CD4-positive, alpha-beta memory T cell (primary cell): ENCODE results near the gene TIMM44. TPM values are rescaled to one million over a fixed set of nuclear protein-coding genes. Genes with fewer than 3 reads are reported as not detected.

Source experiments
- CTCF ChIA-PET: fragments of 350-600 bp; sonication (Branson Sonifier 250); formaldehyde crosslinking; loops from one replicate; lab custom pipeline; 2021; ENCODE audit warnings: inconsistent platforms; ENCODE audit not compliant: partially characterized antibody; lab: Charles Lee
- POLR2A ChIA-PET: fragments of 350-600 bp; sonication (Branson Sonifier 250); formaldehyde crosslinking; loops from one replicate; lab custom pipeline; 2021; ENCODE audit not compliant: partially characterized antibody; lab: Charles Lee
- DNase-seq, 5 donors: peaks; one replicate each; pipeline versions ENCODE4 v3.0.0 to v3.0.0-alpha.2; 2020 to 2022; ENCODE audit warnings: mixed read lengths in 1 of 5
- H3K27ac ChIP-seq: one replicate; pipeline ENCODE4 v1.7.0; 2013; ENCODE audit warnings: low read depth, low read length
- H3K27me3 ChIP-seq: 2 replicates; pipeline ENCODE4 v1.7.0; 2013; ENCODE audit warnings: mild to moderate bottlenecking, low read length, moderate library complexity; ENCODE audit not compliant: insufficient read depth
- H3K36me3 ChIP-seq: 2 replicates; pipeline ENCODE4 v1.7.0; 2013; ENCODE audit warnings: mild to moderate bottlenecking, low read length, moderate library complexity; ENCODE audit not compliant: insufficient read depth
- H3K4me1 ChIP-seq: 2 replicates; pipeline ENCODE4 v1.7.0; 2013; ENCODE audit warnings: mild to moderate bottlenecking, low read length, moderate library complexity; ENCODE audit not compliant: insufficient read depth
- H3K4me3 ChIP-seq, 2 donors: one replicate each; pipeline ENCODE4 v1.7.0; 2013; ENCODE audit warnings: low read length in 2 of 2, mild to moderate bottlenecking in 1 of 2
- H3K9me3 ChIP-seq, 2 donors: one replicate each; pipeline ENCODE4 v1.7.0; 2013; ENCODE audit warnings: low read length in 2 of 2, control low read depth in 1 of 2; ENCODE audit not compliant: control insufficient read depth in 1 of 2
- H3K27ac Mint-ChIP-seq, 7 donors: one replicate each; pipeline ENCODE4 v1.8.0; 2020 to 2021; ENCODE audit warnings: mixed read lengths in 7 of 7, mild to moderate bottlenecking in 6 of 7, inconsistent platforms in 3 of 7, moderate library complexity in 3 of 7
- H3K27me3 Mint-ChIP-seq, 2 donors: one replicate each; pipeline ENCODE4 v1.8.0; 2020 to 2021; ENCODE audit warnings: mixed read lengths in 2 of 2
- H3K36me3 Mint-ChIP-seq, 2 donors: one replicate each; pipeline ENCODE4 v1.8.0; 2020 to 2021; ENCODE audit warnings: mixed read lengths in 2 of 2, inconsistent platforms in 1 of 2, mild to moderate bottlenecking in 1 of 2
- H3K4me1 Mint-ChIP-seq, 4 donors: one replicate each; pipeline ENCODE4 v1.8.0; 2020 to 2021; ENCODE audit warnings: mixed read lengths in 4 of 4, mild to moderate bottlenecking in 1 of 4
- H3K4me3 Mint-ChIP-seq, 8 donors: one replicate each; pipeline ENCODE4 v1.8.0; 2020 to 2021; ENCODE audit warnings: mixed read lengths in 8 of 8, mild to moderate bottlenecking in 7 of 8, moderate library complexity in 6 of 8, inconsistent platforms in 3 of 8
- H3K9me3 Mint-ChIP-seq, 8 donors: one replicate each; pipeline ENCODE4 v1.8.0; 2020 to 2021; ENCODE audit warnings: mixed read lengths in 8 of 8, mild to moderate bottlenecking in 5 of 8, inconsistent platforms in 3 of 8, moderate library complexity in 1 of 8
- intact Hi-C: fragments of 100-400 bp; cut with micrococcal nuclease; formaldehyde crosslinking; loops from one replicate; pipeline ENCODE4 v1.15.1; 2023
- polyA plus RNA-seq, 2 donors: library from polyadenylated mRNA; unstranded; fragments of 300-500 nt; fragmentation: Illumina TruSeq; gene quantifications; one replicate each; pipeline ENCODE4 v1.2.3, GENCODE V29; 2021
- total RNA-seq, 2 experiments: library from RNA; stranded (reverse); gene quantifications; one replicate each; pipeline ENCODE4 v1.2.3, GENCODE V29; 2021

The TIMM44 gene
- total and polyA plus RNA-seq, 4 experiments from 2014 or later = 11.6 to 71.9 (median 43.5) TPM

DNA sequence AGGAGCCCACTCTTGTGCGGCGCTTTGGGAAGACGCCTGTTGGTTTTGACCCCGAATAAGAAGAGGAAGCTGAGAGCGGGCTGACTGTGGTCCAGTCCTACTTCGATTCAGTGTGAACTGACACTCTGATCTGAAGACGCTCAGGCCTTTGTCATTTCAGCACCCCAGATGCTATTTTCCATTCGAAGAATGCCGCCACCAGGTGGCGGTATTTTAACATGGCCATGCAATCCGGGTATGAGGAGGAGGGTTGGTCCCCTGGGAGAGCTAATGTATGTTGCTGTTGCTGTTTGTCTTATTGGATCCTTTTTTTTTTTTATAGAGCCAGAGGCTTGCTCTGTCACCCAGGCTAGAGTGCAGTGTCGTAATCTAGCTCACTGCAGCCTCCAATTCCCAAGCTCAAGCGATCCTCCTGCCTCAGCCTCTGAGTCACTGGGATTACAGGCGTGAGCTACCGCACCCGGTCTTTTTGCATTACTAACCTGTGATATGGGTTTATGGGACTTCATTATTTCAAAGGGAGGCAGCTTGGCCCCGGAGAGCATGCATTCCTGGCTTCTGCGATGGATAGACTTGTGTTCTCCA lies 803 bp upstream of the TIMM44 start:
- peaks cover 9% of the 10 kb centered on the region for H3K36me3 ChIP-seq
- no peaks in the 10 kb centered on the region for H3K27me3 ChIP-seq
- H3K4me3 ChIP-seq = peak overlapping the region; percentile 19 to 71
- Mint-ChIP-seq H3K27ac (peak overlapping the region; percentile 88 to 98 (median 97)), H3K36me3 (peaks cover 6 to 9% of the 10 kb centered on the region in 2 donors), H3K27me3 (no peaks in the 10 kb centered on the region), H3K4me3 (peak overlapping the region; percentile 86 to 94 (median 92)), H3K4me1 (peaks cover 8 to 41% (median 24%) of the 10 kb centered on the region in 4 donors), H3K9me3 (no peaks in the 10 kb centered on the region)
- intact Hi-C loops = loop anchor here (1.0 to 10.0 kb wide), 3 partner anchors 58 to 309 kb away; no protein-coding TSS in a partner anchor
- DNase-seq = peak; percentile 81 to 88 (median 82)
- H3K27ac ChIP-seq = peak overlapping the region; percentile 92
- POLR2A ChIA-PET = interaction anchor here (1.0 to 3.4 kb wide), 24 partner anchors 8 to 1520 kb away, joined by 3 to 53 read pairs (median 6); partner anchors contain the start of genes ARHGEF18, CERS4, CTXN1 and ELAVL1
- H3K9me3 ChIP-seq = no peaks in the 10 kb centered on the region
- H3K4me1 ChIP-seq = peaks cover 16% of the 10 kb centered on the region
- CTCF ChIA-PET = interaction anchor here (0.6 to 6.5 kb wide), 25 partner anchors 8 to 469 kb away, joined by 3 to 66 read pairs (median 5); partner anchors contain the start of genes MAP2K7, MARCHF2 and SNAPC2

DNA sequence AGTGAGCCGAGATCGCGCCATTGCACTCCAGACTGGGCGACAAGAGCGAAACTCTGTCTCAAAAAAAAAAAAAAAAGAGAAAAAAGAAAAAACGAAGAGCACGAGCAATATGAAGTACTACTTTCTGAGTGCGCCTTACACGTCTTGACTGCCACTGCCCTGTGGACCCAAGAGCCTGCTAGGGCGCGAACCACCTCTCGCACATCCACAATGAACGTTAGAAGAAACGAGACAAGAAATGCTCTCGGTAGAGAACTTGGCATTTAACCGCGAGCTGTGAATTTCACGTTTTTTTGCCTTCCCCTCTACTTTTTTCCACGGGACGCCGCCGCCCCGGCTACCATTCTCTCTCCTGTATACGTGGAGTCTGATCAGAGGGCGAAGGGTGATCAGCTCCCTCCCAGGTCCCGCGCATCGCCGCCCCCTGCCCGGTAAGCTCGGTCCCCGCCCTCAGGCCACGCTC lies 454 bp downstream of the TIMM44 start:
- peak overlapping the region; percentile 58 to 71 for H3K4me3 ChIP-seq
- no peaks in the 10 kb centered on the region for H3K27me3 Mint-ChIP-seq
- intact Hi-C loops = loop anchor here (1.0 to 10.0 kb wide), 6 partner anchors 14 to 266 kb away; partner anchors contain the start of genes CERS4, MAP2K7 and SNAPC2
- H3K27me3 ChIP-seq = no peaks in the 10 kb centered on the region
- ChIA-PET CTCF (interaction anchor here (0.6 to 6.5 kb wide), 17 partner anchors 9 to 377 kb away, joined by 3 to 66 read pairs (median 9); partner anchors contain the start of genes MAP2K7 and SNAPC2), POLR2A (interaction anchor here (0.7 to 3.4 kb wide), 18 partner anchors 8 to 1518 kb away, joined by 3 to 53 read pairs (median 6); partner anchors contain the start of genes ARHGEF18, CERS4, ELAVL1 and KHSRP)
- peaks cover 9% of the 10 kb centered on the region for H3K36me3 ChIP-seq
- no peaks in the 10 kb centered on the region for H3K9me3 Mint-ChIP-seq
- DNase-seq = peak in 1 of 5 donors; percentile 63
- H3K36me3 Mint-ChIP-seq = peaks cover 7 to 13% of the 10 kb centered on the region in 2 donors
- H3K27ac Mint-ChIP-seq = peak overlapping the region; percentile 88 to 98 (median 97)
- peaks cover 11 to 45% (median 28%) of the 10 kb centered on the region in 4 donors for H3K4me1 Mint-ChIP-seq
- H3K4me3 Mint-ChIP-seq = peak overlapping the region; percentile 86 to 94 (median 92)
- peak overlapping the region; percentile 92 for H3K27ac ChIP-seq
- H3K9me3 ChIP-seq = no peaks in the 10 kb centered on the region
- peaks cover 16% of the 10 kb centered on the region for H3K4me1 ChIP-seq

DNA sequence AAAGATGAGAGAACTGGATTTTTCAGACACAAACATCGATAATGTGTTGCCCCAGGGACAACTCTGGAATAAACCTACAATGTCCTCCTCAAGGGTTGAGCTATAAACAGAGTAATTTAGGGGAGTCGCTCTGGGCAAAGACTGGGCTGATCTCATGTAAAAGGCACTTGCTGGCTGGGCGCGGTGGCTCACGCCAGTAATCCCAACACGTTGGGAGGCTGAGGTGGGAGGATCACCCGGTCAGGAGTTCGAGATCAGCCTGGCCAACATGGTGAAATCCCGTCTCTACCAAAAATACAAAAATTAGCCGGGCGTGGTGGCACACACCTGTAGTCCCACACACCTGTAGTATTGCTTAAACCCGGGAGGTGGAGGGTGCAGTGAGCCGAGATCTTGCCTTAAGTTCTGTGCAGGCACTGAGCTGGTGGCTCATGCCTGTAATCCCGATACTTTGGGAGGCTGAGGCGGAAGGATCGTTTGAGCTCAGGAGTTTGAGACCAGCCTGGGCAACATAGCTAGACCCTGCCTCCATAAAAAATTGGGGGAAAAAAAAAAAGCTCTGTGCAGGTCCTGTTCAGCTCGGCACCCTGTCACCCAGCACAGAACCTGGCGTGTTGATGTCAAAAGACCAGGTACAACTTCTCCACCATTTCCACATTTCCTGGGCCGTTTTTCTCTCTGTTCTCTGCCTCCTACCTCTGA lies 1.4 kb downstream of the TIMM44 start:
- H3K27ac ChIP-seq = no peak overlapping the region
- POLR2A ChIA-PET = interaction anchor here (0.6 to 3.4 kb wide), 2 partner anchors 21 to 78 kb away, joined by 3 to 53 read pairs; partner anchors contain the start of gene SNAPC2
- H3K4me3 ChIP-seq = no peak overlapping the region

DNA sequence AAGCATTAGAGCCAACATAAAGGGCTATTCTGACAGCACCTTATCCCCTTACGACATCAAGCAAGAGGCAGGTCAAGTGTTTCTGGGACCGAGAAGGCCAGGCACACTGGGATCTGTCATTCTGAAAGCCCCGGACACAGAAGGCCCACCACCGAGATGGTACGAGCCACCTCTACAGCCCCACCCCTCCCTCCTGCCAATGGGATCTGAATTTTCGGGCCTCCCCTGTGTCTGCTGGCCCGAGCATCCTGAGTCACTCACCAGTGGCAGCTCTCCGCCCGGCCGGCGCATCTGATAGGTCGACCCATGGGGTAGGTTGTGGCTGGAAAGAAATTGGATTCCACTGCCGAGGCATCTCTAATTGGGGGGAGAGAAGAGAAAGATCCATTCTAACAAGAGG lies 2.6 kb downstream of the TIMM44 start:
- CTCF ChIA-PET = interaction anchor here (6.5 kb wide), 1 partner anchor 21 kb away, joined by 66 read pairs; the partner anchor contains the start of gene SNAPC2
- intact Hi-C loops = loop anchor here (10.0 kb wide), 1 partner anchor 214 kb away; no protein-coding TSS in a partner anchor

More for the DNA sequence above, 1.4 kb downstream of the TIMM44 start:
- H3K4me1 ChIP-seq = peaks cover 16% of the 10 kb centered on the region
- Mint-ChIP-seq H3K27me3 (no peaks in the 10 kb centered on the region), H3K9me3 (no peaks in the 10 kb centered on the region), H3K4me1 (peaks cover 11 to 45% (median 28%) of the 10 kb centered on the region in 4 donors), H3K36me3 (peaks cover 11 to 16% of the 10 kb centered on the region in 2 donors), H3K27ac (peak overlapping the region in 4 of 7 donors; percentile 17 to 88 (median 70)), H3K4me3 (peak overlapping the region; percentile 15 to 92 (median 54))
- peaks cover 9% of the 10 kb centered on the region for H3K36me3 ChIP-seq
- CTCF ChIA-PET = interaction anchor here (6.5 kb wide), 1 partner anchor 22 kb away, joined by 66 read pairs; the partner anchor contains the start of gene SNAPC2
- H3K9me3 ChIP-seq = no peaks in the 10 kb centered on the region
- intact Hi-C loops = loop anchor here (10.0 kb wide), 1 partner anchor 213 kb away; no protein-coding TSS in a partner anchor
- H3K27me3 ChIP-seq = no peaks in the 10 kb centered on the region
- DNase-seq = no peak

DNA sequence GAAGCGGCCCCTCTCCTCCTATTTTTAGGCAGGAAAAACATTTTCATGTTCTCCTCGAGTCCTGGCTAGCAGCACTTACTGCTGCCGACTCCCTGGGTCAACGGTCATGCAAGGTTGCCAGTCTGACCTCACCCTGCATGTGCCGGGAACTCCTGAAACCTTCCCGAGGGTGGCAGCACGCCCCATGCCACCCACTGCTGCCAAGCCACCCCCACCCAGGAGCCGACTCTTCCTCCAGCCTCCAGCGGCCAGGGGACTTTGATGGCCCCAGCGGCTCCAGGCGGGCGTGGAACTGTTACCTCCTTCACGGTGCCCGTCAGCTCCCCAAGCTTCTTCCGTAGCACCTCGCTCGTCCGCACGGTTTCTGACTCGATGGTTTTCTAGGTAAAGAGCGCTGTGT lies 8.7 kb downstream of the TIMM44 start:
- Histone ChIP-seq H3K4me3 (no peak overlapping the region), H3K9me3 (no peaks in the 10 kb centered on the region), H3K36me3 (peaks cover 45% of the 10 kb centered on the region), H3K4me1 (no peaks in the 10 kb centered on the region), H3K27me3 (no peaks in the 10 kb centered on the region), H3K27ac (no peak overlapping the region)
- intact Hi-C loops = no loop called here
- CTCF ChIA-PET = interaction anchor here (1.5 kb wide), 1 partner anchor 11 kb away, joined by 3 read pairs; no protein-coding TSS in a partner anchor
- no peak for DNase-seq
- Mint-ChIP-seq H3K27ac (no peak overlapping the region), H3K27me3 (no peaks in the 10 kb centered on the region), H3K36me3 (peaks cover 4 to 33% of the 10 kb centered on the region in 2 donors), H3K9me3 (no peaks in the 10 kb centered on the region), H3K4me1 (peaks cover 4% of the 10 kb centered on the region in 4 donors), H3K4me3 (no peak overlapping the region)
- POLR2A ChIA-PET = interaction anchor here (2.4 kb wide), 1 partner anchor 9 kb away, joined by 7 read pairs; the partner anchor contains the start of gene TIMM44

More for the DNA sequence above, 2.6 kb downstream of the TIMM44 start:
- Mint-ChIP-seq H3K27me3 (no peaks in the 10 kb centered on the region), H3K4me3 (peak overlapping the region in 6 of 8 donors; percentile 13 to 45 (median 18)), H3K9me3 (no peaks in the 10 kb centered on the region), H3K36me3 (peaks cover 11 to 18% of the 10 kb centered on the region in 2 donors), H3K27ac (peak overlapping the region in 2 of 7 donors; percentile 43 to 57), H3K4me1 (peaks cover 11 to 45% (median 28%) of the 10 kb centered on the region in 4 donors)
- Histone ChIP-seq H3K27ac (no peak overlapping the region), H3K9me3 (no peaks in the 10 kb centered on the region), H3K36me3 (peaks cover 15% of the 10 kb centered on the region), H3K27me3 (no peaks in the 10 kb centered on the region), H3K4me1 (peaks cover 16% of the 10 kb centered on the region), H3K4me3 (no peak overlapping the region)
- DNase-seq = no peak
- POLR2A ChIA-PET = interaction anchor here (0.8 kb wide), 1 partner anchor 37 kb away, joined by 3 read pairs; the partner anchor contains the start of gene MAP2K7

DNA sequence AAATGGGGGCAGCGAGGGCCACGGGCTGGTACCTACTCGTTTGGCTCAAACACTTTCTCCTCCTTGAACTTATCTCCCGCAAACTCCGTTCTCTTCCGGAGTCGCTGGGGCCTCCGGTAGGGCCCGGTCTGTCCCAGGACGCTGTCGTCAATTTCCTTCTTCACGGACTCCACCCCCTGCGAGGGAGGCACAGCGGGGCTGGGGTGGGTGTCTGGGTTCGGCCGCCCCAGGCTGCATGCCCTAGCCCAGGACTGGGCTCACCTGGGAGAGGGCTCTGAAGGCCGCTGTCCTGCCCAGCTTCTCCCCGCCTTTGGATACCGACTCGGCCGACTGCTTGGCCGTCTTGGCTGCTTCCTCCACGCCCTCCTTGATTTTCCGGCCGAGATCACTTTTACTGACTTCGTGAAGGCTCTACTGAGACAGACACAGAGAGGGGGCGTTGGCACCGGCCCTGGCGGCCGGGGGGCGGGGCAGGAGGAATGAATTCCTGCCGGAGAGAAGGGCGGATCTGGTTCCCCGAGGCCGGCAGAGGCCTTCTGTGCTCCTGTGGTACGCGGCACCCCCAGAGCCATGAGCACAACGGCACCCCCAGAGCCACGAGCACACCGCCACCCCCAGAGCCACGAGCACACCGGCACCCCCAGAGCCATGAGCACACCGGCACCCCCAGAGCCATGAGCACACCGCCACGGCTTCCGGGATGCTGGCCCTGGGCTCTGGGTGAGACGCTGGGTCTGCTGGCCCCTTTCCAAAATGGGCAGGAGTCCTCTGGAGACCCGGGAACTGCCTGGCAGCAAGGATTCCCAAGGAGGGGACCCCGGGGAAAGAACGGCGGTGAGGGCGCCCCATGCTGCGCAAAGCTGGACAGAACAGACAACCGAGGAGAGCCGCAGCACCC lies 9.4 kb downstream of the TIMM44 start:
- peaks cover 4 to 38% of the 10 kb centered on the region in 2 donors for H3K36me3 Mint-ChIP-seq
- H3K9me3 Mint-ChIP-seq = no peaks in the 10 kb centered on the region
- DNase-seq = no peak
- Histone ChIP-seq H3K36me3 (peaks cover 45% of the 10 kb centered on the region), H3K27ac (no peak overlapping the region), H3K27me3 (no peaks in the 10 kb centered on the region), H3K4me1 (no peaks in the 10 kb centered on the region), H3K4me3 (no peak overlapping the region), H3K9me3 (no peaks in the 10 kb centered on the region)
- peaks cover 3 to 10% (median 6%) of the 10 kb centered on the region in 4 donors for H3K4me1 Mint-ChIP-seq
- H3K4me3 Mint-ChIP-seq = no peak overlapping the region
- intact Hi-C loops = no loop called here
- no peaks in the 10 kb centered on the region for H3K27me3 Mint-ChIP-seq
- H3K27ac Mint-ChIP-seq = no peak overlapping the region
- ChIA-PET POLR2A (interaction anchor here (2.4 kb wide), 1 partner anchor 10 kb away, joined by 7 read pairs; the partner anchor contains the start of gene TIMM44), CTCF (no interaction called here)
